GM18951 (cell line): ENCODE measurements around the gene NSUN5.
A peak's percentile ranks its signal among the peaks of the same experiment; 100 is the strongest.

ENCODE experiments used
- POLR2A ChIP-seq: IDR thresholded peaks from 4 replicates; pipeline ENCODE4 v1.6.1; 2011; ENCODE audit warnings: mild to moderate bottlenecking; ENCODE audit not compliant: insufficient read length, insufficient read depth; ENCODE audit errors: extremely low read depth
- in situ Hi-C: fragments of 300-500 bp; cut with MboI; formaldehyde crosslinking; loops from one replicate; pipeline ENCODE4 v1.12.0; 2022; ENCODE audit warnings: low sequenced_read_pairs, mixed read lengths, inconsistent platforms; ENCODE audit not compliant: unreplicated experiment

The NSUN5 gene

DNA sequence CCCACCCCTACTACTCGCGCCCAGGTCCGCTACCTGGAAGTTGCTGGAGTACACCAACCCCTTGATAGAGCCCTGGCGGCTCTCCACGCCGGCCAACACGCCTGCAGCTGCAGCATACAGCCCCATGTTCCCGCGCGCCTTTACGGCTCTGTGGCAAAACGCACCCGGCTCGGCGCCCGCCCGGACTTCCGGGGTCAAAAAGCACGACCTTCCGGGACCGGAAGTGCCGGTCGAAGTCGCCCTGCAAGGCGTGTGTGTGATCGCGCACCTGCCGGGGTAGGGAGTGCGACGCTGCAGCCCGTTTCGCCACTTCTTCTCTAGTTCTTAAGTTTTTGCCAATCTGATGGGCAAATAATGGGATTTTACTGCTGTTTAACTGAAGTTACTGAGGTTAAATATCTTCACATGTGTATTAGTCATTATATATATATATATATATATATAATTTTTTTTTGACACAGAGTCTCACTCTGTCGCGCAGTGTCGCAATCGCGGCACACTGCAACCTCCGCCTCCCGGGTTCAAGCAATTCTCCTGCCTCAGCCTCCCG is at the start of gene NSUN5:
TSS of gene NSUN5 (minus strand) at position 162 of the 550 bp plus-strand sequence. CDS start at position 126, 36 bp downstream.
- peak; percentile 91 for TF ChIP-seq POLR2A
- in situ Hi-C loops = no loop called here

DNA sequence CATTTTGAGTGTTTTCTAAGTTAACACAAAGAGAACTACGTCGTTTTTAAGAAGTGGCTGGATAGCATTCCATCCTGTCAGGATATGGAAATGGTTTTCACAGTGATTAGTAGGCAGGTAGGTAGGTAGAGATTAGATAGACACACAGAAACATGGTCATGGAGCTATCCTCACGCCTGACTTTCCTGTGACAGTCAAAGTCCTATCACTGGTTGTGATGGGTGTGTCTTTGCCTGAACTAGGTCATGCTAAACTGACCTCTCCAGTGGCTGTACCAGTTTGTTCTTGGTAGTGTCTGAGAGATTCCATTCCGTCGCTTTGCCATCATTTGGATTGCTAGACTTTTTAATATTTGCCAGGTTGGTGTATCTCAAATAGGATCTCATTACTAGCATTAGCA is 47.5 kb upstream of the NSUN5 start:
- in situ Hi-C loops = no loop called here

DNA sequence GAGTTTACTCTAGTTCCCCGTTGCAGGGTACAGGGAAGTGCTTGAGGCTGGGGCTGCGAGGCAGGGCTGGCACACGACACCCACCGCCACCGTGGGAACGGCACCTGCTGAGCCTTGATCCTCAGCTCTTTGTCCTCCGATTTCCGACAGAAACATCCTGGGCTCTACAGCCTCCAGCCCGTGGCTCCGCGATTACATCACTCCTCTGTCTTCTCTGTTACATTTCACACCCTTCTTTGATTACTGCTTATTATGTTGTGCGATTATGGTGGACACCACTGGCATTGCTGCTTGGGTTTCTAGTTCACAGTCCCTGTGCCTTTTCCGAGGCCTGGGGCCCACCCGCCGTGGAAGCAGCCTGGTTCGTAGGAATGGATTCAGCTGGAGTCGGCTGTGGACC is 46.2 kb upstream of the NSUN5 start:
- in situ Hi-C loops = no loop called here
- TF ChIP-seq POLR2A = no peak

More for the DNA sequence above, 47.5 kb upstream of the NSUN5 start:
- no peak for TF ChIP-seq POLR2A

DNA sequence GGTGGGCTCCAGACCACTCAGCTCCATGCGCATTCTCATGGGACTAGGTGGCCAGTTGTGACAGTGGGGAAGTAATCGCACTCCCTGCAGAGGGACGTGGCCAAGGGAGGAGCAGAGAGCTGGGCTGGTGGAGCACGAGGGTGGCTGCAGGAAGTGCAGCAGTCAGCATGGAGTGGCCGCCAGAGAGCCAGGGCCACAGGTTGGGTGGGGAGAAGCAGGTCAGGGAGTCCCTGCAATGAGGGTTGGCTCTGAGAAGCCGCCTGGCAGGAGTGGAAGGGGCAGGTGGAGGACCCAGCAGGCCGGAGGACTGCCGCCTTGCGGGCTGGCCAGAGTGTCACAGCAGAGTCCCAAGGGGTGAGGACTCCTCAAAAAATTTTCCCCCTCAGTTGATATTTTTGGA is 45.6 kb upstream of the NSUN5 start:
- in situ Hi-C loops = no loop called here
- TF ChIP-seq POLR2A = no peak

DNA sequence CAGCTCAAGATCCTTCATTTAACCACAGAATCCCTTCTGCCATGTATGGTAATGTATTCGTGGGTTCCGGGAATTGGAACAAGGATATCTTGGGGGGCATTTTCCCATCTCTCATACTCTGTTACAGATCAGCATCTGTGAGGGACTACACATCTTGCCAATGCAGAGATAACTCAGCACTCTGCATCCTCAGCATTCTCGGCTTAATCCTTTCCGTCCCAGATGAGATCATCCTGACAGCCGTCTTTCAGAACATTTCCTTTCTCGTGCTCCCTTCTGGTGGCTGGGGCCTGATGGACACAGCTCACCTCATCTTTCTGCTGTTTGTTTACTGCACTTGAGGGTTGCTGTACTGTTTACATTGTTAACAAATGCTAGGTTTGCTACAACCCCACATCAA is 44.6 kb upstream of the NSUN5 start:
- no peak for TF ChIP-seq POLR2A
- in situ Hi-C loops = no loop called here

DNA sequence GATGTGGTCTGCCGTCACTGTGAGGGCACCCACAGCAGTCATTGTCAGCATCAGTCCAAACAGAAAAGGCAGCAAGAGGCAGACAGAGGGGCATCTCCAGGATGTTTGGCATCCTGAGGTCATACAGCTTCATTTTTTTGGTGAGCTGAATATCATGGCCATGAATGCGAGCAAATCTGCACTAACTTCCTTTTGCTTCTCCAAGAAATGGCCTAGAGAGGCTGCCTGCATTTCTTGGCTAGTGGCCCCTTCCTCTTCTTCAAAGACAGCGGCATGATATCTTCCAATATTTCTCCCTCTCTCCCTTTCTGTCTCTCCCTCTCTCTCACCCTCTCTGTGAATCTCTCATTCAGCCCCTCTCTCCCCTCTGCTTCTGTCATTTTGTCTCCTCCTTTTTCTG is 44.2 kb upstream of the NSUN5 start:
- in situ Hi-C loops = no loop called here
- TF ChIP-seq POLR2A = no peak

DNA sequence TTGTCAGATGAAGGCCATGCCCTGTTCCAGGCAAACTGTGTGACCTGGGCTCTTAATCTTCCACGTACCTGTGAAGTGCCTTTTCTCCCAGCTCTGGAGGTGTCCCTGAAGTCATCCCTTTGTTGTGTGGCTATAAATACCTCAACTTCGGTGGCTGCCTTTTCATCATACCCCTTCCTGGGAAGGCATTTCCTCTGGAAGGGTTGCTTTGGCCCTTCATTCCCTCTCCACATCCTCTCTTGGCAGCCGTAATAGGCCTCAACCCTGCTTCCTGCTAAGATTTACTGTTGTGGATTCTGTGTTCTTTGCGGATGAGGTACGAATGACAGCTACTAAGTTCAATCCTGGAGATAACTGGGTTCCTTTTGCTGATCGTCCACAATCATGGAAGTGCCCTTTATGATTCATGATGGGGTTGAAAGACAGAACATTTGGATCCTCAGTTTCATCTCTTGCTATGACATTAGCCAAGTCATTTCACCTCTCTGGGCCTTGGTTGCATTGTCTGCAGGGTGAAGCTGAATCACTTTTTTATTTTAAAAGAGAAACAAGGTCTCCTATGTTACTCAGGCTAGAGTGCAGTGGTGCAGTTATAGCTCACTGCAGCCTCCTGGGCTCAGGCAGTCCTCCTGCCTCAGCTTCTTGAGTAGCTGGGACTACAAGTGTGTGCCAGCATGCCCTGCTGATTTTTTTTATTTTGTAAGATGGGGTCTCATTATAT is 43.0 kb upstream of the NSUN5 start:
- in situ Hi-C loops = no loop called here

DNA sequence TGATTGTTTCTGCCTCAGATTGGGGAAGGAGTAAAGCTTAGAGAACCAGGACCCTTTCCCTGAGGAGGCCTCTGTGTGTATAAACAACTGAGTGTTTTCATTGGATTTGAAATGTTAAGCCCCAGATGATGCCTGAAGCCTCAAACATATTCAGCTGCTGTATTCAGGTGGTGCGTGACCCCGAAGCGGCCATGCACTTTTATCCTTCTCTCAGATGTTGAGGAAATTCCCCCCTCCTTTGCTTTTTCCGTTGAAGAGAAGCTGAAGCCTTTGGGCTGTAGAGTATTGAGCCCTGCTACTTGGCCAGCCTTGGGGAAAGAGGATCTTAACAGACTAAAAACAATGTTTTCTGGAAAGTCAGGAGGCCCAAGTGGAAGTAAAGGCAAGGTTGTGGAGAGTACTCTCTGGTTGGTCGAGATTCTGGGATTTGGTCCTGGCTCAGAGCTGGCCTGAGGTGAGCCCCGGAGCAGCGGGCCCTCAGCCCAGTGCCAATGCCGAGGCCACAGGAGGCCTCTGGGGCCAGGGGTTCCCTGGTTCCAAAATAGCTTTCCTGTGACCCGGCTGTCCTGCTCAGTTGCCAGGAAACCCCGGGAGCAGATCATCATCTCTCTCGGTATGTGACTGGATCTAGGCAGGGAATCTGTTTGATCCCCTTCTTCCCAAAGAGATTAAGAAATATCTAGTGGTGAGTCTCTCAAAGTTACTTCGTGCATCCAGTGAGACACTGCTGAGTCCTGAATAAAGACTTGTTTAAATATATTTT is 41.9 kb upstream of the NSUN5 start:
- TF ChIP-seq POLR2A = no peak
- in situ Hi-C loops = no loop called here

More for the DNA sequence above, 43.0 kb upstream of the NSUN5 start:
- TF ChIP-seq POLR2A = no peak

DNA sequence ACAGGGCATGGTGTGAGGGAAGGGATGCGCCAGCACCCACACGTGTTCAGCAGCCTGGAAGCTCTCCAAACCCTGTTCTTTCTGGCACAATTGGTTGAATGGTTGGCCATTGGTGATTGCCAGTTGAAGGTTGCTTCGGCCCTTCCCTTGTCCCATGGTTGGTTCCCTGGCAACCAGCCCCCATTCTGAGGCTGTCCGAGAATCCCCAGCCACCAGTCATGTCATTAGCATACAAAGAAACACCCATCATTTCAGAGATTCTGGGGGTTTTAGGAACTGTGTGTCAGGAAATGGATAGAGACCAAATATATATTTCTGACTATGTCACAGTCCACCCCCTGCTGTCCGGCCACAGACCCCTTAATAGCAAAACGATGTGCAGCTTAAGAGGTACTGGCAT is 41.1 kb upstream of the NSUN5 start:
- in situ Hi-C loops = no loop called here

DNA sequence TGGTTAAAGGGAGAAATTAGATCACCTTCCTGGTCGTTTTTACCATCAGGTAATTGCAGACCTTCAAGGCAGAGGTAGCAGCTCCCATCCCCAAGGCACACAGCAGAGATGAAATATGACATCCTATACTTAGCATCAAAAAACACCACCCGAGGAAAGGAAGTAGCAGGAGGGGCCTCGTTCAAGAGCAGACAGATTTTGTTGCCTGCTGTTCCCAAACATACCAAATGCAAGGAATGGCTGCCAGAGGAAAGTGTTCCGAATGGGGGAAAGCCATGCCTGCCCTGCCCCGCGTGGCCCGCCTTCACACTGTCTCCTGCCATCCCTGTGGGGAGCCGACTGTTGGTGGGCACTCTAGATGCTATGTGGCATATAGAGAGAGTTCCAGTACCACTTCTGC is 37.3 kb upstream of the NSUN5 start:
- no peak for TF ChIP-seq POLR2A
- in situ Hi-C loops = no loop called here

More for the DNA sequence above, 41.1 kb upstream of the NSUN5 start:
- TF ChIP-seq POLR2A = no peak

DNA sequence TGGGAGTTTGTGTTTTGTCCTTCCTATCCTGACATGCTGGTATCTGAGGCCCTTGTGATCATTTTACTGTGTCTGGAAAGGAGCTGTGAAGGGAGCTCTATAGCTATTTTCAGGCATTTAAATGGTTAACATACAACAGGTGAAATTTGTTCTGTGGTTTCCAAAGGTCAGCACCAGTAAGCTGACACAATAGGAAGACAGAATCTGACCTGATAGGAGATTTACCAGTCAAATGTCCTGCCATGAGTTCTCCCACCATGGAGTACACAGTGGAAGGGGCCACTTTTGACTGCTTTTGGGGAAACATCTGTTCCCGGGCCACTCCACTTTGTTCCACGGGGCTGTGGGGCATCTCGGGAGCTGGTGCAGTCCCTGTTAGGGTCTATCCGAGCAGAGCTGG is 36.9 kb upstream of the NSUN5 start:
- in situ Hi-C loops = no loop called here

DNA sequence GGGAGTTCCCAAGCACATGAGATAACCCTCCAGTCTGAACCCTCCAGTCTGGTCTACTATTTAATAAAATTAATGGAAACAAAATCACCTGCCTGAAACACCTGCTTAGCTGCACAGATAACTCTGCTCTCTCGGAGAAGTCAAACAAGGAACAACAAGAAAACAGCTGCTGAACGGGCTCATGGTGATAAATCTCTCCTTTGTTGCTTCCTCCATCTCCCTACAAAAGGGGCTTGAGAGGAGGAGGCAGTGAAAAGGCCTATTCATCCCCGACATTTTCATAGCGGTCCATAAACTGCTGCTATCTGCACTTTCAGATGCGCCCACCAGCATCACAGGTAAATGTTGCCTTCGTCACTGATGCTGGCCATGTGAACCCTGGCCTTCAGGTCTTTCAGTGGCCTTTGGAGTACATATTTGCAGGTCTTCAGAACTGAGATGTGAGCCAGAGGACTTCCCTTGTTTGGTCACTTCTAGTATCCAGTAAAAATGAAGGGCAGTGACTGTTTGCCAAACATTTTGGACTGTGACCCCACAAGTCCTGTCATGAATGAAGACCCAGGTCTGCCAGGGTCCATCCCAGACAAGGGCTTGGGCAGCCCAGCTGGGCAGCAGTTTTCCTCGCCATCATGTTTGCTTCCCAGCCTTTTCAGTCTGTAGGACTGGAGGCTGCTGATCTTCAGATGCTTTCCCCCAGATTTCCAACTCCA is 35.2 kb upstream of the NSUN5 start:
- in situ Hi-C loops = no loop called here
- TF ChIP-seq POLR2A = no peak

More for the DNA sequence above, 36.9 kb upstream of the NSUN5 start:
- no peak for TF ChIP-seq POLR2A

DNA sequence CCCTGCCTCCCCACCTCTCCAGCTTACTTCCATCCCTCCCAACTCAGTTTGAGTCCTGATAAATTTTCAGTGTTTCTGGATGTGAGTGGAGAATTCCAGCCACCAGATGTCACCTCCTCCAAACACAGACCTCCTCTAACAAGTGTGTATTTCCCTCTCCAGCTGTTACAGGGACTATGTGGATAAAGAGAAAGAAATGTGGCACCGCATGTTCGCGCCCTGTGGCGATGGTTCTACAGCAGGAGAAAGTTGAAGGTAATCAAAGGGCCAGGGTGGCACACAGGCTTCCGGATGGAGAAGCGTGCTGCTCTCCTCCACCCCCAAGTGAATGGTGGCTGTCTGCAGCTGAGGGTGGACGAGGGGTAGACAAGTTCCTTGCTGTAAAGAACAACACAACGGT is 34.0 kb upstream of the NSUN5 start:
- TF ChIP-seq POLR2A = no peak
- in situ Hi-C loops = no loop called here
